OCI-LY7 (cell line): ENCODE data around the gene LAMTOR2. TPM values are rescaled to one million over a fixed set of nuclear protein-coding genes. Genes with fewer than 3 reads are reported as not detected.

ENCODE experiments used
- BruUV-seq: library from RNA; stranded (reverse); fragments of 400-500 nt; replicated peaks from 2 replicates; lab custom pipeline; 2021; lab: Mats Ljungman, UMichigan
- CTCF ChIA-PET: fragments of 300-600 bp; sonication (Branson Sonifier 250); formaldehyde crosslinking; loops from one replicate; lab custom pipeline; 2022; ENCODE audit warnings: antibody characterized with exemption; ENCODE audit not compliant: unreplicated experiment; lab: Charles Lee
- POLR2A ChIA-PET: fragments of 300-600 bp; sonication (Branson Sonifier 250); formaldehyde crosslinking; loops from one replicate; lab custom pipeline; 2022; ENCODE audit warnings: antibody characterized with exemption; lab: Charles Lee
- DNase-seq: peaks from one replicate; pipeline ENCODE4 v3.0.0-alpha.2; 2015; ENCODE audit warnings: low spot score
- H2AFZ ChIP-seq: fragments of 200-600 bp; sonication (generic), shearing (Covaris generic); 2 replicates; pipeline ENCODE4 v1.6.1; 2014; ENCODE audit warnings: mild to moderate bottlenecking, antibody characterized with exemption, low read length, moderate library complexity
- H3K27ac ChIP-seq: fragments of 200-600 bp; sonication (generic); 2 replicates; pipeline ENCODE4 v1.5.1; 2014; ENCODE audit warnings: mixed run types, low read depth, mild to moderate bottlenecking, moderate library complexity, low read length, inconsistent platforms; ENCODE audit not compliant: poor library complexity, severe bottlenecking
- H3K36me3 ChIP-seq: fragments of 200-600 bp; sonication (generic); 2 replicates; pipeline ENCODE4 v1.6.1; 2014; ENCODE audit warnings: mild to moderate bottlenecking, antibody characterized with exemption, low read length, moderate library complexity, mixed read lengths; ENCODE audit not compliant: insufficient read depth
- H3K4me1 ChIP-seq: fragments of 200-600 bp; sonication (generic); 2 replicates; pipeline ENCODE4 v1.5.1; 2014; ENCODE audit warnings: mild to moderate bottlenecking, low read length; ENCODE audit not compliant: insufficient read depth, poor library complexity, severe bottlenecking
- H3K4me2 ChIP-seq: fragments of 200-600 bp; sonication (generic); 2 replicates; pipeline ENCODE4 v1.6.1; 2014; ENCODE audit warnings: mild to moderate bottlenecking, low read length
- H3K4me3 ChIP-seq: fragments of 200-600 bp; sonication (generic); 2 replicates; pipeline ENCODE4 v1.5.1; 2014; ENCODE audit warnings: mild to moderate bottlenecking, low read depth, low read length; ENCODE audit not compliant: poor library complexity, severe bottlenecking
- H3K79me2 ChIP-seq: fragments of 200-600 bp; sonication (generic); 2 replicates; pipeline ENCODE4 v1.6.1; 2016; ENCODE audit warnings: low read depth, mild to moderate bottlenecking, low read length, moderate library complexity, mixed read lengths; ENCODE audit not compliant: insufficient read depth
- H3K9me2 ChIP-seq: fragments of 200-600 bp; sonication (generic); 2 replicates; pipeline ENCODE4 v1.6.1; 2016; ENCODE audit warnings: mild to moderate bottlenecking, low read length, mixed read lengths; ENCODE audit not compliant: insufficient read depth
- H3K9me3 ChIP-seq: fragments of 200-600 bp; sonication (generic); 2 replicates; pipeline ENCODE4 v1.6.1; 2014; ENCODE audit warnings: mild to moderate bottlenecking, mixed run types, low read length, mixed read lengths
- H4K20me1 ChIP-seq: fragments of 200-600 bp; sonication (generic); 2 replicates; pipeline ENCODE4 v1.6.1; 2014; ENCODE audit warnings: mild to moderate bottlenecking, antibody characterized with exemption, low read length, moderate library complexity, mixed read lengths; ENCODE audit not compliant: insufficient read depth
- CTCF ChIP-seq: fragments of 200-600 bp; sonication (generic); conservative IDR thresholded peaks from 2 replicates; pipeline ENCODE4 v1.5.1; 2014; ENCODE audit warnings: mild to moderate bottlenecking, antibody characterized with exemption, low read length, moderate library complexity, mixed read lengths
- EZH2phosphoT487 ChIP-seq: fragments of 200-600 bp; sonication (generic); IDR thresholded peaks from 2 replicates; pipeline ENCODE4 v1.6.1; 2018; ENCODE audit warnings: low read depth, borderline replicate concordance, mild to moderate bottlenecking, mixed run types, antibody characterized with exemption, low read length, moderate library complexity, mixed read lengths
- intact Hi-C: fragments of 100-400 bp; cut with micrococcal nuclease; formaldehyde crosslinking; loops from one replicate; pipeline ENCODE4 v1.10.0; 2022; ENCODE audit not compliant: unreplicated experiment
- total RNA-seq, 2 experiments: library from RNA; depleted of rRNA in 1 of 2; stranded (reverse); fragments of >200 nt in 1 of 2; shearing (Covaris generic) in 1 of 2; gene quantifications; 2 replicates each; pipeline ENCODE4 v1.2.3, GENCODE V29; 2014 to 2022

The LAMTOR2 gene
- total RNA-seq, 2 experiments from 2014 or later = 55.2 to 71.3 TPM

GRCh38 chr1:156108057-156108456 lies 53.5 kb downstream of the LAMTOR2 start:
- Histone ChIP-seq H3K36me3 (no peaks in the 10 kb centered on the region), H3K4me3 (no peak overlapping the region), H3K4me1 (peaks cover 11% of the 10 kb centered on the region), H3K79me2 (no peaks in the 10 kb centered on the region), H2AFZ (no peak overlapping the region), H3K4me2 (no peak overlapping the region), H3K27ac (no peak overlapping the region), H3K9me2 (no peaks in the 10 kb centered on the region), H4K20me1 (no peaks in the 10 kb centered on the region), H3K9me3 (no peaks in the 10 kb centered on the region)
- POLR2A ChIA-PET = interaction anchor here (0.6 kb wide), 1 partner anchor 34 kb away, joined by 4 read pairs; no protein-coding TSS in a partner anchor
- CTCF ChIA-PET = no interaction called here
- no TSS peak for BruUV-seq
- intact Hi-C loops = no loop called here
- DNase-seq = no peak
- no peak for TF ChIP-seq EZH2phosphoT487
- TF ChIP-seq CTCF = no peak

Other genes starting within 250 kb of the LAMTOR2 start
- gene GON4L, start 197.6 kb upstream of the LAMTOR2 start, total RNA-seq (2014; rRNA removed; shearing (Covaris generic)) = 44.9 and 46.0 TPM in 2 replicates
- gene GON4L, start 197.6 kb upstream of the LAMTOR2 start, total RNA-seq (2022) = 78.0 and 80.0 TPM in 2 replicates
- gene SYT11, start 195.2 kb upstream of the LAMTOR2 start, total RNA-seq (2014; rRNA removed; shearing (Covaris generic)) = 41.6 and 41.8 TPM in 2 replicates
- 56.8 and 60.8 TPM in 2 replicates for gene SYT11, start 195.2 kb upstream of the LAMTOR2 start, total RNA-seq (2022)
- gene RIT1, start 143.4 kb upstream of the LAMTOR2 start, total RNA-seq (2014; rRNA removed; shearing (Covaris generic)) = 15.9 and 17.2 TPM in 2 replicates
- gene RIT1, start 143.4 kb upstream of the LAMTOR2 start, total RNA-seq (2022) = 20.8 and 21.0 TPM in 2 replicates
- gene KHDC4, start 120.4 kb upstream of the LAMTOR2 start, total RNA-seq (2014; rRNA removed; shearing (Covaris generic)) = 84.6 and 88.9 TPM in 2 replicates
- 121 and 127 TPM in 2 replicates for gene KHDC4, start 120.4 kb upstream of the LAMTOR2 start, total RNA-seq (2022)
- gene RXFP4, start 113.1 kb upstream of the LAMTOR2 start, total RNA-seq (2014; rRNA removed; shearing (Covaris generic)) = 3.0 TPM in 1 of 2 replicates, not detected in the other
- gene RXFP4, start 113.1 kb upstream of the LAMTOR2 start, total RNA-seq (2022) = 0.34 TPM in 1 of 2 replicates, not detected in the other
- gene ARHGEF2, start 76.2 kb upstream of the LAMTOR2 start, total RNA-seq (2014; rRNA removed; shearing (Covaris generic)) = 78.8 and 106 TPM in 2 replicates
- gene ARHGEF2, start 76.2 kb upstream of the LAMTOR2 start, total RNA-seq (2022) = 133 and 139 TPM in 2 replicates
- 109 and 147 TPM in 2 replicates for gene SSR2, start 33.8 kb upstream of the LAMTOR2 start, total RNA-seq (2014; rRNA removed; shearing (Covaris generic))
- gene SSR2, start 33.8 kb upstream of the LAMTOR2 start, total RNA-seq (2022) = 153 and 157 TPM in 2 replicates
- gene UBQLN4, start 984 bp upstream of the LAMTOR2 start, total RNA-seq (2014; rRNA removed; shearing (Covaris generic)) = 20.8 and 33.2 TPM in 2 replicates
- gene UBQLN4, start 984 bp upstream of the LAMTOR2 start, total RNA-seq (2022) = 37.1 and 40.3 TPM in 2 replicates
- gene RAB25, start 6.4 kb downstream of the LAMTOR2 start, total RNA-seq (2014; rRNA removed; shearing (Covaris generic)) = not detected in 2 replicates
- 0.48 TPM in 1 of 2 replicates, not detected in the other for gene RAB25, start 6.4 kb downstream of the LAMTOR2 start, total RNA-seq (2022)
- gene MEX3A, start 27.7 kb downstream of the LAMTOR2 start, total RNA-seq (2014; rRNA removed; shearing (Covaris generic)) = 4.5 and 5.3 TPM in 2 replicates
- gene MEX3A, start 27.7 kb downstream of the LAMTOR2 start, total RNA-seq (2022) = 5.3 and 5.5 TPM in 2 replicates
- gene LMNA, start 59.9 kb downstream of the LAMTOR2 start, total RNA-seq (2014; rRNA removed; shearing (Covaris generic)) = 12.9 and 14.3 TPM in 2 replicates
- 5.0 and 6.5 TPM in 2 replicates for gene LMNA, start 59.9 kb downstream of the LAMTOR2 start, total RNA-seq (2022)
- gene SEMA4A, start 98.8 kb downstream of the LAMTOR2 start, total RNA-seq (2014; rRNA removed; shearing (Covaris generic)) = 77.8 and 81.2 TPM in 2 replicates
- 196 and 205 TPM in 2 replicates for gene SEMA4A, start 98.8 kb downstream of the LAMTOR2 start, total RNA-seq (2022)
- gene SLC25A44, start 139.3 kb downstream of the LAMTOR2 start, total RNA-seq (2014; rRNA removed; shearing (Covaris generic)) = 8.5 and 11.0 TPM in 2 replicates
- 22.5 and 26.1 TPM in 2 replicates for gene SLC25A44, start 139.3 kb downstream of the LAMTOR2 start, total RNA-seq (2022)
- gene PMF1, start 158.2 kb downstream of the LAMTOR2 start, total RNA-seq (2014; rRNA removed; shearing (Covaris generic)) = 82.5 and 88.3 TPM in 2 replicates
- gene PMF1, start 158.2 kb downstream of the LAMTOR2 start, total RNA-seq (2022) = 67.5 and 75.5 TPM in 2 replicates
- gene BGLAP, start 187.4 kb downstream of the LAMTOR2 start, total RNA-seq (2014; rRNA removed; shearing (Covaris generic)) = 4.2 and 6.0 TPM in 2 replicates
- gene BGLAP, start 187.4 kb downstream of the LAMTOR2 start, total RNA-seq (2022) = 3.7 and 4.7 TPM in 2 replicates
- 4.2 and 5.0 TPM in 2 replicates for gene PAQR6, start 193.3 kb downstream of the LAMTOR2 start, total RNA-seq (2014; rRNA removed; shearing (Covaris generic))
- 15.7 and 16.4 TPM in 2 replicates for gene PAQR6, start 193.3 kb downstream of the LAMTOR2 start, total RNA-seq (2022)
- gene SMG5, start 228.0 kb downstream of the LAMTOR2 start, total RNA-seq (2014; rRNA removed; shearing (Covaris generic)) = 87.0 and 87.9 TPM in 2 replicates
- gene SMG5, start 228.0 kb downstream of the LAMTOR2 start, total RNA-seq (2022) = 88.9 and 99.0 TPM in 2 replicates
- gene TMEM79, start 229.5 kb downstream of the LAMTOR2 start, total RNA-seq (2014; rRNA removed; shearing (Covaris generic)) = 5.0 and 6.2 TPM in 2 replicates
- gene TMEM79, start 229.5 kb downstream of the LAMTOR2 start, total RNA-seq (2022) = 6.8 and 7.4 TPM in 2 replicates
- gene GLMP, start 240.9 kb downstream of the LAMTOR2 start, total RNA-seq (2014; rRNA removed; shearing (Covaris generic)) = 0.60 TPM in 1 of 2 replicates, not detected in the other
- gene GLMP, start 240.9 kb downstream of the LAMTOR2 start, total RNA-seq (2022) = 4.9 and 8.0 TPM in 2 replicates
- 0.63 and 1.2 TPM in 2 replicates for gene VHLL, start 244.5 kb downstream of the LAMTOR2 start, total RNA-seq (2014; rRNA removed; shearing (Covaris generic))
- gene VHLL, start 244.5 kb downstream of the LAMTOR2 start, total RNA-seq (2022) = 0.59 TPM in 1 of 2 replicates, not detected in the other